ENCODE measurements around the gene SUCNR1. TPM values are rescaled to one million over a fixed set of nuclear protein-coding genes. Genes with fewer than 3 reads are reported as not detected.
A peak's percentile ranks its signal among the peaks of the same experiment; 100 is the strongest.

The SUCNR1 gene
- total and polyA plus RNA-seq, 8 donors: 0.12 to 0.92 (median 0.58) TPM; not detected in 5

DNA sequence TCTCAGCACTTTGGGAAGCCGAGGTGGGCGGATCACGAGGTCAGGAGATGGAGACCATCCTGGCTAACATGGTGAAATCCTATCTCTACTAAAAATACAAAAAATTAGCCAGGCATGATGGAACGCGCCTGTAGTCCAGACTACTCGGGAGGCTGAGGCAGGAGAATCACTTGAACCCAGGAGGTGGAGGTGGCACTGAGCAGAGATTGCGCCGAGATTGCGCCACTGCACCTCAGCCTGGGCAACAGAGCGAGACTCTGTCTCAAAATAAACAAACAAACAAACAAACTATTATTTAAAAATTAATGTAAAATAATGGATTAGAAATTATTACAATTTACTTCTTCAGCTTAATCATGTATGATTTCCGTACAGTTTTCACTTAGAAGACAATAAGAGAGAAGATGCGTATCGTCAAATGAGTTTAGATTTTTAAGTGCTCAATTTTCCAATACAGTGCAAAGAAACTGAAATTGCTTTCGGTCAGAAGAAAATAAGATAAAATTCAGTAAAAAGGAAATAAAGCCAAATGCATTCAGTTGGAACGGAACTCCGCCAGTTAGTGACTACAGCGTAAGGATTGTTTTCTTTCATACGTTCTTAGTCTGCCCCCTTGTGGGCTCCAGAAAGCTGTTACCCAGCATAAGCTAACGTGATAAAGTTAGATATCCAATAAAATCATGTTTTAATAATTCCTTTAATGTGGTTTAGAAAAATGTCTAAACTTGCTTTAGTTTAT, 34.7 kb upstream of the SUCNR1 start:
- Histone ChIP-seq H3K27ac (no peak overlapping the region), H3K36me3 (no peaks in the 10 kb centered on the region), H3K4me3 (peak overlapping the region in 3 of 4 donors; percentile 12 to 23 (median 22)), H3K4me1 (peaks cover 4 to 32% (median 17%) of the 10 kb centered on the region in 4 donors), H3K27me3 (no peaks in the 10 kb centered on the region), H3K9me3 (no peaks in the 10 kb centered on the region)
- peak; percentile 61 to 93 for DNase-seq
- 47 to 56% (median 50%) methylated on average over 19 of the region's 19 CpGs for WGBS, 5 donors
- intact Hi-C loops (cut with DNase I; ENCODE audit: low total_unique reads): loop anchor here (10.0 kb wide), 1 partner anchor 374 kb away; the partner anchor contains the start of gene IGSF10
- TF ChIP-seq, protein P1, sequence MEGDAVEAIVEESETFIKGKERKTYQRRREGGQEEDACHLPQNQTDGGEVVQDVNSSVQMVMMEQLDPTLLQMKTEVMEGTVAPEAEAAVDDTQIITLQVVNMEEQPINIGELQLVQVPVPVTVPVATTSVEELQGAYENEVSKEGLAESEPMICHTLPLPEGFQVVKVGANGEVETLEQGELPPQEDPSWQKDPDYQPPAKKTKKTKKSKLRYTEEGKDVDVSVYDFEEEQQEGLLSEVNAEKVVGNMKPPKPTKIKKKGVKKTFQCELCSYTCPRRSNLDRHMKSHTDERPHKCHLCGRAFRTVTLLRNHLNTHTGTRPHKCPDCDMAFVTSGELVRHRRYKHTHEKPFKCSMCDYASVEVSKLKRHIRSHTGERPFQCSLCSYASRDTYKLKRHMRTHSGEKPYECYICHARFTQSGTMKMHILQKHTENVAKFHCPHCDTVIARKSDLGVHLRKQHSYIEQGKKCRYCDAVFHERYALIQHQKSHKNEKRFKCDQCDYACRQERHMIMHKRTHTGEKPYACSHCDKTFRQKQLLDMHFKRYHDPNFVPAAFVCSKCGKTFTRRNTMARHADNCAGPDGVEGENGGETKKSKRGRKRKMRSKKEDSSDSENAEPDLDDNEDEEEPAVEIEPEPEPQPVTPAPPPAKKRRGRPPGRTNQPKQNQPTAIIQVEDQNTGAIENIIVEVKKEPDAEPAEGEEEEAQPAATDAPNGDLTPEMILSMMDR (IDR thresholded peaks at IDR 0.05): peak in 5 of 7 experiments; percentile 63 to 75 (median 70)
- TF ChIP-seq POLR2A (IDR thresholded peaks at IDR 0.05): no peak
- TF ChIP-seq EP300 (IDR thresholded peaks at IDR 0.05): no peak
- no peak for TF ChIP-seq POLR2AphosphoS5 (IDR thresholded peaks at IDR 0.05)

DNA sequence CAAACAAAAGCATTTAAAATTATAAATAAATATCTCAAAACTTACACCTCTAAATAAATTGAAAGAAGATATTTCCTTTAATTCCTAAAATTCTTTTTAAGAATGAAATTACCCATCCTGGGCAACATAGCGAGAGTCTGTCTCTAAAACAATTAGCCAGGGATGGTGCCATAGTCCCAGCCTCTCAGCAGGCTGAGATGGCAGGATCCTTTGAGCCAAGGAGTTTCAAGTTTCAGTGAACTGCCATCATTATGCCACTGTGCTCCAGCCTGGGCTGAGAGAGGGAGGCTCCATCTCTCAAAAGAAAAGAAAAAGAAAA, 34.2 kb upstream of the SUCNR1 start:
- H3K27ac ChIP-seq: no peak overlapping the region
- no peaks in the 10 kb centered on the region for H3K9me3 ChIP-seq
- H3K36me3 ChIP-seq: no peaks in the 10 kb centered on the region
- WGBS, 5 donors: 87 to 95% (median 92%) methylated on average over 1 of the region's 1 CpG
- H3K4me1 ChIP-seq: peaks cover 4 to 32% (median 17%) of the 10 kb centered on the region in 4 donors
- H3K27me3 ChIP-seq: no peaks in the 10 kb centered on the region
- no peak overlapping the region for H3K4me3 ChIP-seq
- TF ChIP-seq EP300 (IDR thresholded peaks at IDR 0.05): no peak
- TF ChIP-seq POLR2A (IDR thresholded peaks at IDR 0.05): no peak
- TF ChIP-seq, protein P1 (IDR thresholded peaks at IDR 0.05): no peak
- TF ChIP-seq POLR2AphosphoS5 (IDR thresholded peaks at IDR 0.05): no peak
- no peak for DNase-seq
- intact Hi-C loops (cut with DNase I; ENCODE audit: low total_unique reads): loop anchor here (10.0 kb wide), 1 partner anchor 374 kb away; the partner anchor contains the start of gene IGSF10

DNA sequence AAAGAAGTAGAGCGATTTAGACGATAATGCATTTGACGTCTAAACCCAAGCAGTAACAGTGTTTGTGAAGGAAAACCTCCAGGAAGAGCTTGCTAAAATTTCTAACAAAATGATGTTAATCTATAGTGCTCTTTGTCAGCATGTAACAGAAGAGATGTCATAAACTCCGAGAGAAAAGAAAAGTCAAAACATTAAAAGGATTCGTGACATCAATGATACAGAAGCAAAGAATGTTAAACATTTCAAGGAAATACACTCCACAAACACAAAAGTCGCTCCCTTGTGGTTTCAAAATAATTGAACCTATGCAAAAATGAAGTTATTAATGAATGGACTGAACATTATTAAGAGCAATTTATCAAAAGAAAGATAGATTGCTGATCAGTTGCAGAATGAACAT, 31.6 kb upstream of the SUCNR1 start:
- intact Hi-C loops (cut with DNase I; ENCODE audit: low total_unique reads): loop anchor here (10.0 kb wide), 1 partner anchor 397 kb away; no protein-coding TSS in a partner anchor
- Histone ChIP-seq H3K4me1 (peaks cover 4 to 24% (median 12%) of the 10 kb centered on the region in 4 donors), H3K27me3 (no peaks in the 10 kb centered on the region), H3K27ac (no peak overlapping the region), H3K4me3 (no peak overlapping the region), H3K9me3 (no peaks in the 10 kb centered on the region), H3K36me3 (no peaks in the 10 kb centered on the region)
- 85 to 87% (median 86%) methylated on average over 6 of the region's 6 CpGs for WGBS, 5 donors
- DNase-seq: no peak
- TF ChIP-seq, protein P1 (IDR thresholded peaks at IDR 0.05): no peak
- no peak for TF ChIP-seq EP300 (IDR thresholded peaks at IDR 0.05)
- TF ChIP-seq POLR2A (IDR thresholded peaks at IDR 0.05): no peak
- no peak for TF ChIP-seq POLR2AphosphoS5 (IDR thresholded peaks at IDR 0.05)

DNA sequence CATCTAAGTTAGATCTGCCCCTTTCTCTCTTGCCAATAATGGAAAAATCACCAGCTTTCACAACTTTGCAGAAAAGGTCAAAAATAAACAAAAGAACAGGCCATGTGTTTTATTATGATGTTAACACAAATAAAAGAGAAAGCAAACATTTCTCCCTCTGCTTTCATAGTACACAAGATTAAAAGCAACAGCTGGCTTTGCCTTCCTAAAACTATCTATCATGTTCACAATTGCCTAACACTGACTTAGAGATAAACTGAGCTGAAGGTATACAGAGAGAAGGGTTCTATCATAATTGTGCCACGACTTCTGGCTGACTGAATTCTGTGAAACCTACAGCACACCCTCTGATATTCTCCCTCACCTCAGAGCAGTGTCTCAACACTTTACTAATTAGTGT, 30.2 kb upstream of the SUCNR1 start:
- H3K27me3 ChIP-seq: no peaks in the 10 kb centered on the region
- intact Hi-C loops (cut with DNase I; ENCODE audit: low total_unique reads): loop anchor here (10.0 kb wide), 1 partner anchor 398 kb away; no protein-coding TSS in a partner anchor
- no peak overlapping the region for H3K4me3 ChIP-seq
- no peak for TF ChIP-seq EP300 (IDR thresholded peaks at IDR 0.05)
- TF ChIP-seq POLR2A (IDR thresholded peaks at IDR 0.05): no peak
- TF ChIP-seq, protein P1 (IDR thresholded peaks at IDR 0.05): no peak
- no peak for TF ChIP-seq POLR2AphosphoS5 (IDR thresholded peaks at IDR 0.05)
- H3K36me3 ChIP-seq: no peaks in the 10 kb centered on the region
- H3K27ac ChIP-seq: no peak overlapping the region
- no peaks in the 10 kb centered on the region for H3K9me3 ChIP-seq
- peak in 1 of 2 donors; percentile 36 for DNase-seq
- peaks cover 4 to 12% (median 8%) of the 10 kb centered on the region in 4 donors for H3K4me1 ChIP-seq
- WGBS, 5 donors: 0 to 11% (median 6%) methylated on average over 1 of the region's 1 CpG
